Activated CD4-positive, alpha-beta T cell treated with anti-CD3 and anti-CD28 coated beads, Interleukin-10, Interleukin-2, amounts not matched to agents 100 ng/mL and 50 ng/mL, durations not matched to agents 16 hours and 8 hours (primary cell): ENCODE results near the gene WDR77.

Experiments
- DNase-seq: peaks from one replicate; pipeline ENCODE4 v3.0.0-alpha.2; 2020

WDR77 gene

GRCh38 chr1:111448918-111449702, at the start of gene WDR77, which contains the start of gene ATP5PB:
Gene WDR77 (minus strand): TSS chr1:111449256. CDS start chr1:111449169, 87 bp downstream.
Gene ATP5PB (plus strand): TSS chr1:111449464. CDS start chr1:111449542, 78 bp downstream.
- DNase-seq = peak; percentile 98

GRCh38 chr1:111497592-111497991, 48.5 kb upstream of the WDR77 start:
- DNase-seq = peak; percentile 42

DNA sequence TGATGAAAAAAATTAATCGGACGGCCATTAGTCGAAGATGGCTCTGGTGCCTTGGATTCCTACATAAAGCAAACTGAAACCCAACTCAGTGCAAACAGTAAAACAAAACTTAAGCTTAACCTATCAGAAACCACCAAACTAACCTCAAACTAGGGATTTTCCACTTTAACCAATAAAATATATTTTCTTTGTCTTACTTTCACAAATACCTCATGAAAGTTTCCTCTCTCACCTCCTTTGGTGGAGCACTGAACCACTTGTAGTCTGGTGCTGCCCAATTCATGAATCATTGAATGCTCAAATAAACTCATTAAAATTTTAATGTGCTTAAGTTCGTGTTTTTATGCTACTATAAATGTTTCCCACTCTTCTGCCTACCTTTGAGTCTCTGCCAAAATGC, 47.3 kb upstream of the WDR77 start:
- DNase-seq = peak; percentile 64

- DNase-seq = no peak
These were observed 42.0 kb upstream of the WDR77 start for GRCh38 chr1:111491070-111491469.

GRCh38 chr1:111490220-111490619, 41.2 kb upstream of the WDR77 start:
- DNase-seq = no peak

GRCh38 chr1:111489604-111490003, 40.5 kb upstream of the WDR77 start:
- DNase-seq = no peak

- DNase-seq = no peak
These were observed 39.6 kb upstream of the WDR77 start for GRCh38 chr1:111488669-111489068.

DNA sequence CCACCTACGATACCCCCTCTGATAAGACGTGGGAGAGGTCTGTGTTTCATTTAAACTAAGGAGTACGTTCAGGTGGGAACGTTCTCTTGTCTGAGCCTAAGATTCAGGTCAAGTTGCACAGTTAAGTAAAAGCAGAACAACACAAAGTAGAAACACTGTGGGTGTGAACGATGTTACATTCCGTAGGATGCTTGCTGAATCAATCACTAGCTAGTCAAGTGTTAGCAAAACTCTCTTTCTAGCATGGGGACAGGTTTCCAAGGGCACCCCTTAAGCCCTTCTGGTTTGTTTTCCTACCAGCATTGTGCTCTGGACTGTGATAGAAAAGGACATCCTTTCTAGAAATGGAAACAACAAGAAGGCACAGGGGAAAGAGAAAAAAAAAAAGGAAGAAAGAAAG, 38.1 kb upstream of the WDR77 start:
- no peak for DNase-seq

GRCh38 chr1:111486431-111486830, 37.4 kb upstream of the WDR77 start:
- DNase-seq = no peak

DNA sequence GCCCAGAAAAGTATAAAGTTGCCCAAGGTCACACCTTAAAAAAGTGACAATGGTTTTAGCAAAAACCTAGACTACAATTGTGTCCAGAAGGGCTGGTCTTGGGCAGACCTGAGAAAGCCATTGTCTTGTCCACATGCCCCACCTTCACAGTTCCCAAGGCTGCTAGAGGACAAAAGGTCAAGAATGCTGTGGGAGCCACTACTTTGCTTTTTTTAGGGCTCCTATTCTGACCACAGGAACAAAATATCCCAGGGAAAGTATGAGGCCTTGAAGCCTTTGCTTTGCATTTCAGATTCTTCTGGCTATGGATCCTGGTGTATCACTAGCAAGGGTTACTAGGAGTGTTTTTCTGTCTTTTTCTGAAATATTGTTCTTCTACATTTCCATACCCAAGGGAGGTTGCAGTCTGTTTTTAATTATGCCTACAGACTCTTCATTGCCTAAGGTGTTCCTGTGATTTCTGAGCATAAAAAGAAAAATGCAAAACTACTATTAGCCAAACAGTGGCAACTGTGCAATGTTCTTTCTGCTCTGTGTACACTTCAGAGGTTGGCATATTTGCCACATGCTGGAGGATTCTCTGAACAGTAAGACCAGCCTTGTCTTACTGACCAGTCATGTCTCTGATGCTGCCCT, 35.5 kb upstream of the WDR77 start:
- no peak for DNase-seq

DNA sequence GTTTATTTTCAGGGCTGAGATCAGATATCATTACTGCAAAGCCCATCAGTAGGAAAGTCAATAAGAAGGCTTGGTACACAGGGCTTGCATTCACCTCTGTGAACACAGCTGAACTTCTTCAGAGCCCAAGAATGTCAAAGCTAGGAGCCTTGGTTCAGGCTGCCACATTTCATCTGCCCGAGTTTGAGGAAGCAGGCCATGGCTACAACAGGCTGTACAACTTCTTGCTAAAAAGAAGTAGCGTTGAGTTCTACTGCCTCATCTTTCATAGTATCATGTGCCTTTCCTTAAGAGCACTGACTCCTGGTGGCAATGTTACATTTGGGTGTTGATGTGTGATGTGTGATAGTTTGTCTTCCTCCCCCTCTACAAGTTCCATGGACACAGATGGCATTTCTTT, 34.8 kb upstream of the WDR77 start:
- DNase-seq = no peak

- DNase-seq = no peak
These were observed 34.1 kb upstream of the WDR77 start for GRCh38 chr1:111483166-111483565.

GRCh38 chr1:111481387-111482221, 32.5 kb upstream of the WDR77 start:
- DNase-seq = peak; percentile 64

GRCh38 chr1:111480674-111481073, 31.6 kb upstream of the WDR77 start:
- no peak for DNase-seq

GRCh38 chr1:111476761-111477309, 27.8 kb upstream of the WDR77 start:
- DNase-seq = peak; percentile 62

GRCh38 chr1:111476214-111476613, 27.2 kb upstream of the WDR77 start:
- DNase-seq = no peak

GRCh38 chr1:111475701-111476100, 26.6 kb upstream of the WDR77 start:
- DNase-seq = peak; percentile 90

GRCh38 chr1:111474521-111474920, 25.5 kb upstream of the WDR77 start:
- no peak for DNase-seq

- no peak for DNase-seq
These were observed 25.1 kb upstream of the WDR77 start for GRCh38 chr1:111474106-111474505.

DNA sequence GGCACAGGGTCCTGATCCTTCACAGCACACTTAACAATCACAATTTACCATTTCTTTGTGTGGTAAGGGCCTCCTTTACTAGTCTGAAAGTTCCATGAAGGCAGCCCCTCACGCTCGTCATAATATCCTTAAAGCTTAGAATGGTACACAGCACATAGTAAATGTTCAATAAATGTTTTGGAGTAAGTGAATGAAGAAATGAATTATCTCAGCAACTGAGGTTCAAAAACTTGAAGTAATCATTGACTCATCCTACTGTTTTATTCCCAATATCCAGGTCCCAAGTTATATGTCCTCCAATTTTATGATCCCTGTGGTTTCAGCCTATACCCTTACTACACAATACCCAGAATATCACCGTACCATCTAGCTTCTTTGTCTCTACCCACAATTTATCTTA, 22.5 kb upstream of the WDR77 start:
- no peak for DNase-seq

DNA sequence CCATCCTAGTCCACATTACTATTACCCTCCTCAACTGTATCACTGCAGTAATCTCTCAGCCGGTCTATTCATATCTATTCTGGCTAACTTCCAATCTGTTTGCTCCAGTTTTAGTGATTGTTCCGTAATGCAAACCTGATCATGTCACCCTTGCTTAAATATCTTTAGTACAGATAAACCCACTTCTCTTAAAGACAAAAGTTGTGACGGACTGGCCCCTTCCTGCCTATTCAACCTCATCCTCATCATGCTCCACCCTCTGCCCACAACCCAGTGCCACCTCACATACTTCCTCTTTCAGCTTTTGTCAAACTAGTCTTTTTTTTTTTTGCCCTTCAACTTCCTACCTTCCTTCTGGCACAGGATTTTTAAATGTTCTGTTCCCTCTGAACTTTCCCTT, 22.0 kb upstream of the WDR77 start:
- DNase-seq = peak; percentile 84

DNA sequence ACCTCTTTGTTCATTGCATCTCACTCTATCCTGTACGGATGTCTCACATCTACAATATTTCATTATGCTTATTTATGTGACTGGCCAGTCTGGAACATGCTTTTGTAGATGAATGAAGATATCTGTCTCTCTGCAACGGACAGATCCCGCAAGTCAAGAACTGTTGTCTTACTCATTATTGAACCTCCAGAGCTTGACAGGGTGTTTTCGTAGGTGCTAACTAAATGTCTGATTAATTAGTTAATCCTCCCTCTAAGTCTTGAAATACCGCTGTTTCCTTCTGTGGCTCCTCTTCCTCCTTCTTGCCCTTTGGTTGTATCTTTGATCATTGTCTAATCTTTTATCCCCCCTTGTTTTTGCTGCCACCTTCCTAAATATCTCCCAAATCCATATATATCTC, 21.5 kb upstream of the WDR77 start:
- DNase-seq = no peak

DNA sequence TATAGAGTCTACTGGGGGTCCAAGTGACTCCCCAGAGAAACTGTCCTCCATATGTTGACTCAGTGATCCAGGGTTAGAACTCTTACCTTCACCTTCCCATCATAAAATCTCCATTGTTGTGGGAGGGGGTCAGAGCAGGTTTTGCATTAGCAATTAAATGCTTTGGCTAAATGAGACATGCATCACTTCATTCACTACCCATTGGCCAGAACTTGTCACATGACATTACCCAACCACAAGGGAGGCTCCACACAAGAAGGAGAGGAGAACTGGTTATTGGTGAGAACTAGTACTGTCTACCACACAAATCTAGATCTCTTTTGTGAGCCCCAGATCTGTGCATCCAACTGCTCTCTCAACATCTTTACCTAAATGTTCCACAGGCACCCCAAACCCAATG, 20.5 kb upstream of the WDR77 start:
- no peak for DNase-seq
